ENCODE data around the gene PROX1. TPM values are rescaled to one million over a fixed set of nuclear protein-coding genes. Genes with fewer than 3 reads are reported as not detected.

Gene PROX1
- total and polyA plus RNA-seq, 8 donors: 8.4 to 66.4 (median 33.3) TPM

- H3K4me1 ChIP-seq: peaks cover 0 to 19% (median 15%) of the 10 kb centered on the region in 3 donors
- ATAC-seq (no peak), DNase-seq (peak in 2 of 6 donors; percentile 3 to 64), FAIRE-seq (no peak)
- H3K36me3 ChIP-seq: no peaks in the 10 kb centered on the region
- H3K27me3 ChIP-seq: no peaks in the 10 kb centered on the region
- H3K4me3 ChIP-seq: no peak overlapping the region
- no peak for TF ChIP-seq CTCF (IDR thresholded peaks at IDR 0.05)
- no peaks in the 10 kb centered on the region for H3K9me3 ChIP-seq
- H3K27ac ChIP-seq: no peak overlapping the region
- WGBS, 2 donors: 75% methylated on average over 48 of the region's 48 CpGs
- intact Hi-C loops (cut with DNase I): loop anchor here in 1 of 3 donors (10.0 kb wide), 1 partner anchor 395 kb away; no protein-coding TSS in a partner anchor
Measured at GRCh38 chr1:213979751-213980586, 7.8 kb upstream of the PROX1 start.

- Histone ChIP-seq H3K9me3 (no peaks in the 10 kb centered on the region), H3K36me3 (no peaks in the 10 kb centered on the region), H3K27me3 (no peaks in the 10 kb centered on the region), H3K27ac (no peak overlapping the region), H3K4me3 (no peak overlapping the region), H3K4me1 (peaks cover 0 to 19% (median 15%) of the 10 kb centered on the region in 3 donors)
- intact Hi-C loops (cut with DNase I): loop anchor here in 1 of 3 donors (10.0 kb wide), 1 partner anchor 396 kb away; no protein-coding TSS in a partner anchor
- no peak for DNase-seq
- ATAC-seq: no peak
- FAIRE-seq: no peak
- WGBS, 2 donors: 60 to 65% methylated on average over 4 of the region's 4 CpGs
- TF ChIP-seq CTCF (IDR thresholded peaks at IDR 0.05): no peak
Measured at GRCh38 chr1:213980906-213981305, 6.9 kb upstream of the PROX1 start.

GRCh38 chr1:213982289-213982671, 5.5 kb upstream of the PROX1 start:
- no peak for TF ChIP-seq CTCF (IDR thresholded peaks at IDR 0.05)
- Histone ChIP-seq H3K4me1 (peaks cover 0 to 7% (median 6%) of the 10 kb centered on the region in 3 donors), H3K27ac (peak overlapping the region; percentile 58 to 94 (median 84)), H3K36me3 (no peaks in the 10 kb centered on the region), H3K4me3 (peak overlapping the region; percentile 13 to 45 (median 32)), H3K27me3 (no peaks in the 10 kb centered on the region), H3K9me3 (no peaks in the 10 kb centered on the region)
- DNase-seq (no peak), FAIRE-seq (no peak), ATAC-seq (no peak)
- intact Hi-C loops (cut with DNase I): loop anchor here in 1 of 3 donors (10.0 kb wide), 1 partner anchor 397 kb away; no protein-coding TSS in a partner anchor
- WGBS, 2 donors: 35% methylated on average over 8 of the region's 8 CpGs

- H3K27ac ChIP-seq: peak overlapping the region; percentile 58 to 94 (median 84)
- no peaks in the 10 kb centered on the region for H3K27me3 ChIP-seq
- TF ChIP-seq CTCF (IDR thresholded peaks at IDR 0.05): peak in 1 of 4 donors; percentile 8
- peak; percentile 52 to 87 (median 64) for DNase-seq
- intact Hi-C loops (cut with DNase I): loop anchor here in 1 of 3 donors (10.0 kb wide), 1 partner anchor 398 kb away; no protein-coding TSS in a partner anchor
- peaks cover 0 to under 1% (median 0%) of the 10 kb centered on the region in 3 donors for H3K4me1 ChIP-seq
- WGBS, 2 donors: 5 to 11% methylated on average over 47 to 79 of the region's 79 CpGs
- peak; percentile 36 to 72 (median 64) for ATAC-seq
- H3K4me3 ChIP-seq: peak overlapping the region; percentile 13 to 45 (median 32)
- no peak for FAIRE-seq
- no peaks in the 10 kb centered on the region for H3K9me3 ChIP-seq
- H3K36me3 ChIP-seq: no peaks in the 10 kb centered on the region
Measured at GRCh38 chr1:213982672-213983492, 4.9 kb upstream of the PROX1 start.

All from pancreas (tissue), 10 donors.